ENCODE measurements around the gene TAF5.
"Not testable (repeated sequence)": the region's sequence is repeated elsewhere in the genome, so short reads cannot be mapped to it uniquely, and the experiment has no call there.

DNA sequence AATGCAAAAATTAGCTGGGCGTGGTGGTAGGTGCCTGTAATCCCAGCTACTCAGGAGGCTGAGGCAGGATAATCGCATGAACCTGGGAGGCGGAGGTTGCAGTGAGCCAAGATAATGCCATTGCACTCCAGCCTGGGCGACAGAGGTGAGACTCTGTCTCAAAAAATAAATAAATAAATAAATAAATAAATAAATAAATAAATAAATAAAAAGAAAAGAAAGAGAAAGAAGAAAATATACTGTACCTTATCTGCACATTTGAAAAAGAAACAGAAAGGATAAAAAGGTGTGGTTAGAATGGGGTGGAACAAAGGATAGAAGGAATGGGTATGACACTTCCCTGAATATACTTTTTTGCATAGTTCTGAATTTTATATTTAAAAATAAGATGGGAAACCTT lies 8.3 kb upstream of the TAF5 start:
- TF ChIP-seq POLR2A (IDR thresholded peaks at IDR 0.05; ENCODE audit: low read depth, low read length); JUN (IDR thresholded peaks at IDR 0.05; ENCODE audit: borderline replicate concordance, insufficient read depth, insufficient read length, low read depth); POLR2AphosphoS5 (IDR thresholded peaks at IDR 0.05; ENCODE audit: insufficient read depth, low read depth, low read length); EZH2 (IDR thresholded peaks at IDR 0.05; ENCODE audit: borderline replicate concordance, low read depth, low read length, severe bottlenecking): not testable (repeated sequence)
- TF ChIP-seq, protein P1, sequence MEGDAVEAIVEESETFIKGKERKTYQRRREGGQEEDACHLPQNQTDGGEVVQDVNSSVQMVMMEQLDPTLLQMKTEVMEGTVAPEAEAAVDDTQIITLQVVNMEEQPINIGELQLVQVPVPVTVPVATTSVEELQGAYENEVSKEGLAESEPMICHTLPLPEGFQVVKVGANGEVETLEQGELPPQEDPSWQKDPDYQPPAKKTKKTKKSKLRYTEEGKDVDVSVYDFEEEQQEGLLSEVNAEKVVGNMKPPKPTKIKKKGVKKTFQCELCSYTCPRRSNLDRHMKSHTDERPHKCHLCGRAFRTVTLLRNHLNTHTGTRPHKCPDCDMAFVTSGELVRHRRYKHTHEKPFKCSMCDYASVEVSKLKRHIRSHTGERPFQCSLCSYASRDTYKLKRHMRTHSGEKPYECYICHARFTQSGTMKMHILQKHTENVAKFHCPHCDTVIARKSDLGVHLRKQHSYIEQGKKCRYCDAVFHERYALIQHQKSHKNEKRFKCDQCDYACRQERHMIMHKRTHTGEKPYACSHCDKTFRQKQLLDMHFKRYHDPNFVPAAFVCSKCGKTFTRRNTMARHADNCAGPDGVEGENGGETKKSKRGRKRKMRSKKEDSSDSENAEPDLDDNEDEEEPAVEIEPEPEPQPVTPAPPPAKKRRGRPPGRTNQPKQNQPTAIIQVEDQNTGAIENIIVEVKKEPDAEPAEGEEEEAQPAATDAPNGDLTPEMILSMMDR (IDR thresholded peaks at IDR 0.05; ENCODE audit: extremely low read depth in 1 of 2, insufficient read depth in 1 of 2, low read depth in 1 of 2, low read length in 2 of 2): not testable (repeated sequence)
- TF ChIP-seq, protein P2, sequence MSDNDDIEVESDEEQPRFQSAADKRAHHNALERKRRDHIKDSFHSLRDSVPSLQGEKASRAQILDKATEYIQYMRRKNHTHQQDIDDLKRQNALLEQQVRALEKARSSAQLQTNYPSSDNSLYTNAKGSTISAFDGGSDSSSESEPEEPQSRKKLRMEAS (IDR thresholded peaks at IDR 0.05; ENCODE audit: insufficient read depth, insufficient read length): not testable (repeated sequence)
